ENCODE data around the gene ELOVL6. TPM values are rescaled to one million over a fixed set of nuclear protein-coding genes. Genes with fewer than 3 reads are reported as not detected.

The ELOVL6 gene
- total RNA-seq, 3 donors from 2014 or later, result 9.3 to 11.2 (median 10.1) TPM

DNA sequence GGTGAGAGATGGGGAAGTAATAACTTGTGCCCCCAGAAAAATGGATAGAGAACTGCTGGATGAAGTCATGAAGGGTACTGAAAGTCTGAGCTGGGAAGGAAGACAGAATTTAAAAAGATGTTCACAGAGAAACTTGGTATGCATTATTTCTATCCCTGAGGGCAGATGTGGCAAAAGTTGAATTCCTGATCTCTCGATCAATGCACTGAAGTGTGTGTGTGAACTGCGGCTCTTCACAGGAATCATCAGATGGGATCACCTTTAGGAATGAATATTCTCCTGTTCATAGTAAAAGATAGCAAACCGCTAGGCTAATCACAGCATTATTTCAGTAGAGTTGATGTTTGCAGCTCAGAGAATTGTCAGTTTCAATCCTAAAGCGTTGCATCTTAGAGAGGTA lies 86.4 kb downstream of the ELOVL6 start:
- Mint-ChIP-seq H3K9me3 (no peaks in the 10 kb centered on the region), H3K36me3 (ENCODE audit: insufficient read depth) (peaks cover 4% of the 10 kb centered on the region), H3K4me3 (no peak overlapping the region), H3K4me1 (ENCODE audit: low read depth) (no peaks in the 10 kb centered on the region), H3K27me3 (ENCODE audit: low read depth) (no peaks in the 10 kb centered on the region)
- ATAC-seq, result no peak
- no peak for DNase-seq

GRCh38 chr4:110109455-110109854 lies 89.0 kb downstream of the ELOVL6 start:
- DNase-seq (no peak), ATAC-seq (no peak)
- peaks cover 4% of the 10 kb centered on the region for H3K36me3 Mint-ChIP-seq (ENCODE audit: insufficient read depth)
- no peaks in the 10 kb centered on the region for H3K9me3 Mint-ChIP-seq
- H3K4me1 Mint-ChIP-seq (ENCODE audit: low read depth), result peaks cover 2% of the 10 kb centered on the region
- H3K27me3 Mint-ChIP-seq (ENCODE audit: low read depth), result no peaks in the 10 kb centered on the region
- H3K4me3 Mint-ChIP-seq, result no peak overlapping the region

- H3K4me1 Mint-ChIP-seq (ENCODE audit: low read depth), result peaks cover 2% of the 10 kb centered on the region
- DNase-seq (no peak), ATAC-seq (no peak)
- no peaks in the 10 kb centered on the region for H3K27me3 Mint-ChIP-seq (ENCODE audit: low read depth)
- no peak overlapping the region for H3K4me3 Mint-ChIP-seq
- H3K9me3 Mint-ChIP-seq, result no peaks in the 10 kb centered on the region
- peaks cover 4% of the 10 kb centered on the region for H3K36me3 Mint-ChIP-seq (ENCODE audit: insufficient read depth)
Measured at GRCh38 chr4:110108960-110109359, 89.5 kb downstream of the ELOVL6 start.

GRCh38 chr4:110108422-110108821 lies 90.0 kb downstream of the ELOVL6 start:
- H3K36me3 Mint-ChIP-seq (ENCODE audit: insufficient read depth), result peaks cover 4% of the 10 kb centered on the region
- ATAC-seq, result no peak
- H3K4me1 Mint-ChIP-seq (ENCODE audit: low read depth), result peaks cover 2% of the 10 kb centered on the region
- no peaks in the 10 kb centered on the region for H3K9me3 Mint-ChIP-seq
- no peak for DNase-seq
- no peak overlapping the region for H3K4me3 Mint-ChIP-seq
- no peaks in the 10 kb centered on the region for H3K27me3 Mint-ChIP-seq (ENCODE audit: low read depth)

DNA sequence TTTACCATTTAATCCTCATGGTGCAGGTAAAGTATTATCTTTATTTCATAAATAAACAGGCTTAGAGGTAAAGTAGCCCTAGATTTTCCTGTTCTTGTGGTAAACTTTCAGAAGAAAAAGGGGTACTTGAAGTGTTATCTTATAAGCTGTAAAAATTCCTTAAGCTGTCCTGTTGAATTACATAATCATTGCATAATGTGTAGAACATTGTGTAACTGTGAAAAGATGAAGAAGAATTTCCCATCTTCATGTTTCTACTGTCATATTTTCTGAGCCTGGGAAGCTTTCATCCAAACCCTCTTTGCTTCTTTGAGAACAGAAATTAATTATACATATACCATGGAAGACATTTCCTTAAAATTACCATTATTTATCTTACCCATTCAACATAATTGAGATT lies 90.5 kb downstream of the ELOVL6 start:
- H3K4me1 Mint-ChIP-seq (ENCODE audit: low read depth), result peaks cover 2% of the 10 kb centered on the region
- H3K4me3 Mint-ChIP-seq, result no peak overlapping the region
- no peaks in the 10 kb centered on the region for H3K9me3 Mint-ChIP-seq
- DNase-seq (no peak), ATAC-seq (no peak)
- H3K36me3 Mint-ChIP-seq (ENCODE audit: insufficient read depth), result peaks cover 4% of the 10 kb centered on the region
- H3K27me3 Mint-ChIP-seq (ENCODE audit: low read depth), result no peaks in the 10 kb centered on the region

- no peaks in the 10 kb centered on the region for H3K27me3 Mint-ChIP-seq (ENCODE audit: low read depth)
- ATAC-seq (no peak), DNase-seq (no peak)
- no peaks in the 10 kb centered on the region for H3K9me3 Mint-ChIP-seq
- H3K4me1 Mint-ChIP-seq (ENCODE audit: low read depth), result peaks cover 2% of the 10 kb centered on the region
- H3K4me3 Mint-ChIP-seq, result no peak overlapping the region
- H3K36me3 Mint-ChIP-seq (ENCODE audit: insufficient read depth), result peaks cover 3% of the 10 kb centered on the region
Measured at GRCh38 chr4:110106931-110107296, 91.5 kb downstream of the ELOVL6 start.

GRCh38 chr4:110104661-110105060 lies 93.8 kb downstream of the ELOVL6 start:
- no peaks in the 10 kb centered on the region for H3K36me3 Mint-ChIP-seq (ENCODE audit: insufficient read depth)
- peaks cover 2% of the 10 kb centered on the region for H3K4me1 Mint-ChIP-seq (ENCODE audit: low read depth)
- H3K9me3 Mint-ChIP-seq, result no peaks in the 10 kb centered on the region
- DNase-seq (no peak), ATAC-seq (no peak)
- H3K4me3 Mint-ChIP-seq, result no peak overlapping the region
- no peaks in the 10 kb centered on the region for H3K27me3 Mint-ChIP-seq (ENCODE audit: low read depth)

- ATAC-seq, result no peak
- H3K9me3 Mint-ChIP-seq, result no peaks in the 10 kb centered on the region
- H3K4me1 Mint-ChIP-seq (ENCODE audit: low read depth), result no peaks in the 10 kb centered on the region
- no peak overlapping the region for H3K4me3 Mint-ChIP-seq
- no peak for DNase-seq
- H3K27me3 Mint-ChIP-seq (ENCODE audit: low read depth), result no peaks in the 10 kb centered on the region
- H3K36me3 Mint-ChIP-seq (ENCODE audit: insufficient read depth), result no peaks in the 10 kb centered on the region
Measured at GRCh38 chr4:110099638-110100037, 98.8 kb downstream of the ELOVL6 start.

DNA sequence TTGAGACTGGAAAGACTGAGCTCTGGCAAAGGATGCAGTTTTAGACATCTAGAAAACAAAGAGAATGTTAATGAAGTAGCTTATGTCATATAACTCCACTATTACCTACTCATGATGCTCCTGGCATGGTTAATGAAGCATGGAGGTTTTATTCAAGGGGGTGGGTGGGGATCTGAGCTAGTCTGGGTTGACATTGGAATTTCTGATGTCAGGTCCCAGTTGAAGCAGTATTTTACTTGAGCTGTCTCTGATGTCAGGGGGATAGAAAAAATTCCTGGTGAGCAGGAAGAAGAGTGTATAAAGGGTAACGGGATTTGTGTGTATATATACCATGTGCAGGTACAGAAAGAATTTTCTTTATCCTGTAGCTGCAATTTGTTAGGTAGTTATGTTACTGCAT lies 102.0 kb downstream of the ELOVL6 start:
- ATAC-seq (no peak), DNase-seq (no peak)
- Mint-ChIP-seq H3K4me1 (ENCODE audit: low read depth) (peaks cover 3% of the 10 kb centered on the region), H3K27me3 (ENCODE audit: low read depth) (no peaks in the 10 kb centered on the region), H3K4me3 (no peak overlapping the region), H3K9me3 (no peaks in the 10 kb centered on the region), H3K36me3 (ENCODE audit: insufficient read depth) (no peaks in the 10 kb centered on the region)

GRCh38 chr4:110092646-110093045 lies 105.8 kb downstream of the ELOVL6 start:
- ATAC-seq (no peak), DNase-seq (no peak)
- Mint-ChIP-seq H3K4me1 (ENCODE audit: low read depth) (peaks cover 32% of the 10 kb centered on the region), H3K27me3 (ENCODE audit: low read depth) (no peaks in the 10 kb centered on the region), H3K9me3 (no peaks in the 10 kb centered on the region), H3K4me3 (no peak overlapping the region), H3K36me3 (ENCODE audit: insufficient read depth) (no peaks in the 10 kb centered on the region)

GRCh38 chr4:110091434-110092140 lies 106.8 kb downstream of the ELOVL6 start:
- Mint-ChIP-seq H3K36me3 (ENCODE audit: insufficient read depth) (no peaks in the 10 kb centered on the region), H3K4me3 (no peak overlapping the region), H3K27me3 (ENCODE audit: low read depth) (no peaks in the 10 kb centered on the region), H3K4me1 (ENCODE audit: low read depth) (peaks cover 38% of the 10 kb centered on the region), H3K9me3 (no peaks in the 10 kb centered on the region)
- ATAC-seq (no peak), DNase-seq (no peak)

DNA sequence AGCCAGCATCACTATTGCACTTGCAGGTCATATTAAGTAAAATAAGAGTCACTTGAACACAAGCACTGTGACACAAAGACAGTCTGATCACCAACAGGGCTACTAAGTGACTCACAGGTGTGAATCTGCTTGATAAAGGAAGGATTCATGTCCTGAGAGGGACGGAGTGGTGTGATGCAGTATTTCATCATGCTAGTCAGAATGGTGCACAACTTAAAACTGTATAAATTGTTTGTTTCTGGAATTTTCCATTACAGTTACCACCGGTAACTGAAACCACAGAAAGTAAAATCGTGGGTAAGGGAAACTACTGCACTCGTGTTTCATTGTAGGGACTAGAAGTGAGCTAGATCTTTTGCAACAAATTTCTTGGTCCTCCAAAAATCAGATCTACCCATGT lies 109.7 kb downstream of the ELOVL6 start:
- no peaks in the 10 kb centered on the region for H3K27me3 Mint-ChIP-seq (ENCODE audit: low read depth)
- ATAC-seq (peak; percentile 88 to 93), DNase-seq (no peak)
- H3K4me1 Mint-ChIP-seq (ENCODE audit: low read depth), result peaks cover 53% of the 10 kb centered on the region
- H3K9me3 Mint-ChIP-seq, result no peaks in the 10 kb centered on the region
- H3K4me3 Mint-ChIP-seq, result peak overlapping the region; percentile 39
- H3K36me3 Mint-ChIP-seq (ENCODE audit: insufficient read depth), result no peaks in the 10 kb centered on the region

DNA sequence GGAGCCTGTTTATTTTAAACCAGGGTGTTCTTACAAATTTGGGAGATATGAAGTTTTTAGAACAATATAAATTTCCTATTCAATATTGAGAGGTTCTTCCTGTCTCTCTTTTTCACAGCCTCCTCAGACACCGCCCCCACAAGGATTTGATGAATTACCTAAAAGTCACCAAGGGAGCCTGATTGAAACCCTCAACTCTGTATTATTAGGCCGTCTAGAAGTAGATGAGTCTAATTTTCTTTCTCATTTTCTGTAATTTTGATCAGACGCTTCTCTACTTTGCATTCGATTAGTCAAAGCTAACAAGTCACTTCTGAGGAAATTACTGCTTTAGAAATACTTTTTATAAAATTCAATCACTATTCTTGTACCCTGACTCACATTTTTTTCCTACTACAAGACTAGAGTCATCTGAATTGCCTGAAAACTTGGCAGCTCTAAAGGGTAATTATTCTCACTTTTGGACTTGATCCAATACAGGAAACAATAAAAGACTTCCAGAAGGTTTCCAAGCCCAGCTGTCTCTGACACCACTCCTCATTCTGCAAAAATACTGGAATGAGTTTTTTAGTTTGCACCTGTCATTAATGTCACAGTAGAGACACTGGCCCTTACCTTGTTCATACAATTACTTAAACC lies 111.2 kb downstream of the ELOVL6 start:
- no peak overlapping the region for H3K4me3 Mint-ChIP-seq
- H3K36me3 Mint-ChIP-seq (ENCODE audit: insufficient read depth), result no peaks in the 10 kb centered on the region
- peak; percentile 45 to 56 for ATAC-seq
- H3K27me3 Mint-ChIP-seq (ENCODE audit: low read depth), result no peaks in the 10 kb centered on the region
- DNase-seq, result no peak
- H3K9me3 Mint-ChIP-seq, result no peaks in the 10 kb centered on the region
- peaks cover 53% of the 10 kb centered on the region for H3K4me1 Mint-ChIP-seq (ENCODE audit: low read depth)

DNA sequence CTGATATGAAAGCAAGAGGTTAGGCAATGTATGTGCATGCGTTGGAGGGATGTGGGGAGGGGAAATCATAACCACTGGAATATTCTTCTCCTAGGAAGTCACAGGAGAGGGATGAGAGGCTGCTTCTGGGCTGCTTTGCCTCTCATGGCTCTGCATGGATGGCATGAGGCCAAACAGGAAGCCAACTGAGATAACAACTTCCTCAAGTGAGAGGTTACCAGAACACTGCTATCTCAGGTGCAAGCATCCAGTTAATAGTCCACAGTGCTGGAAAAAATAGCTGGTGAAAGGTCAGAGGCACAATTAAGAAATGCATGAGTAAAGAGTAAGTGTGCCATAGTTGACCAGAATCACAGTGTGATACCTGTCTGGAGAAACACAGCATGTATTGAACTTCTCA lies 113.3 kb downstream of the ELOVL6 start:
- H3K4me3 Mint-ChIP-seq, result no peak overlapping the region
- no peak for ATAC-seq
- peaks cover 45% of the 10 kb centered on the region for H3K4me1 Mint-ChIP-seq (ENCODE audit: low read depth)
- H3K27me3 Mint-ChIP-seq (ENCODE audit: low read depth), result no peaks in the 10 kb centered on the region
- no peak for DNase-seq
- no peaks in the 10 kb centered on the region for H3K36me3 Mint-ChIP-seq (ENCODE audit: insufficient read depth)
- no peaks in the 10 kb centered on the region for H3K9me3 Mint-ChIP-seq

DNA sequence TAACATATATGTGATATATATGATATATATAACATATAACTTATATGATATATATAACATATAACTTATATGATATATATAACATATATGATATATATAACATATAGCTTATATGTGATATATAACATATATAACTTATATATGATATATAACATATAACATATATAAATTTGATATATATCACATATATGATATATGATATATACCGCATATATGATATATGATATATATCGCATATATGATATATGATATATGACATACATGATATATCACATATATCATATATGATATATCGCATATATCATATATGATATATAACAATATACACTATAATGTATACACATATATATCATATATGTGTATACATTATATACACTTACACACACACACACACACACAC lies 114.3 kb downstream of the ELOVL6 start:
- Mint-ChIP-seq H3K36me3 (ENCODE audit: insufficient read depth) (peaks cover 3% of the 10 kb centered on the region), H3K27me3 (ENCODE audit: low read depth) (no peaks in the 10 kb centered on the region), H3K4me3 (no peak overlapping the region), H3K4me1 (ENCODE audit: low read depth) (peaks cover 35% of the 10 kb centered on the region), H3K9me3 (no peaks in the 10 kb centered on the region)
- DNase-seq, result no peak
- ATAC-seq, result no peak
